ENCODE results near the gene AK9.
"Not testable (repeated sequence)": the region's sequence is repeated elsewhere in the genome, so short reads cannot be mapped to it uniquely, and the experiment has no call there.

AK9 gene

DNA sequence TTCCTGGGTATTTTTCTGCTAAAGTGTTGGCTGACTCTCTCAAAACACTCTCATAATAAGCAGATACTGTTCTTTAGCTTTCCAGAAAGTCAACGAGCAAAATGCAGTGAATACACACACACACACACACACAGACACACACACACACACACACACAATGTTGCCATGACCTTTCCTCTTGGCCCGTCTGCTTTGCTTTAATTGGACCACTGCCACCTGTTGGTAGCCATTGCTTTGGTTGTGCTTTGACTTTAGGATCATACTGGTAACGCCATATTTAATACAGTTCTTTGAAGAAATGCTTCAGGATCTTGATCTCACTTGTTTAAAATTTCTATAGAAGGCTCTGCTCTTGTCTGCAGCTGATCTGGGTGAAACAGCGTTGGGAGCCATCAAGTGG lies 4.5 kb upstream of the AK9 start:
- DNase-seq: no peak

DNA sequence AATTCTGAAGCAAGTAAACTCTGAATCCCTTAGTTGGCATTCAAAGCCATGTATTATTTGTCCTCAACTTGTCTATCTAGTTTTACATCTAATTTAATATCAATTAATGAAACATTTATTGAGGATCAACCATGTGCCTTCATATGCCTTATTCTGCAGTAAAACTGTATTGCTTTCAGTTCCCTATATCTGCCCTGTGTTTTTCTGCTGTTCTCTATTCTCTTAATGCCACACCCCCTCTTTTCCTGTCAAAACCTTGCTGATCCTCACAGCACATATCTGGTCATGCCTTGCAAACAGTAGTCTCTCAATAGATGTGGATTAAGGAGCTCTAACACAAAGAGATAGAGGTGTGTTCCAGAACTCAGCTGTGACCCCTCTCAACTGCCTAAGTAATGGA lies 2.1 kb upstream of the AK9 start:
- no peak for DNase-seq

DNA sequence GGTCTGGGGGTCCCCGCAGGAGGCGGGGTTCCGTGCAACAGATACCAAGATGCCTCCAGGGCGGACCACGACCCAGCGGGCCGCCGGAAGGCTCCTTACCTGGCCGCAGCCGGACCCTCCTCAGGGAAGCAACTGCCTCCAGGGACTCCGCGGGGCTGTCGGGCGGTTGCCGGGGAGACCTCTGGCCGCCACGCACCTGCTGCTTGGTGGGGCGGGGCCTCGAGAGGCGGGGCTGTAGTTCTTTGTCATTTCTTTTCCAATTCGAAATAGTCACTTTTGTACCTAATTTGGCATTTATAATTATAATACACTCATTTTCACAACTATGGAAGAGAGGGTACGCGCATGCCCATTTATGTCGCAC lies 647 bp downstream of the AK9 start:
- DNase-seq: peak; percentile 55

DNA sequence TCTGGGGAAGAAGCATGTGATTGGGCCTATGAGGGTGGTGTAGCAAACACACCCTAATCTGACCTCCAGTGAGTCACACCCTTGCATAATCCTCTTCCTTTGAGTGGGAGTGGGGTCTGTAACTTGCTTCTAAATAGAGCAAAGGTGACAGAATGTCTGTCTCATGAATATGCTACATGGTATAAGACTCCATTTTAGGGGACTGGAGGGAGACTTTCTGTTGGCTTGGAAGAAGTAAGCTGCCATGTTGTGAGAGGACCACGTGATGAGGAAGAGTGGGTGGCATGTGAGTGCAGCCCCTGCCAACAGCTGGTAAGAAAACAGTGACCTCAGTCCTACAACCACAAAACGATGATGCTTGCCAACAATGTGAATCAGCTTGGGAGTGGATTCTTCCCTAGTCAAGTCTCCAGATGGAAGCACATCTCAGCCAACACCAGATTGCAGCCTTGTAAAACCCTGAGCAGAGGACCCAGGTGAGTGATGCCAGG lies 3.7 kb downstream of the AK9 start:
- DNase-seq: no peak

DNA sequence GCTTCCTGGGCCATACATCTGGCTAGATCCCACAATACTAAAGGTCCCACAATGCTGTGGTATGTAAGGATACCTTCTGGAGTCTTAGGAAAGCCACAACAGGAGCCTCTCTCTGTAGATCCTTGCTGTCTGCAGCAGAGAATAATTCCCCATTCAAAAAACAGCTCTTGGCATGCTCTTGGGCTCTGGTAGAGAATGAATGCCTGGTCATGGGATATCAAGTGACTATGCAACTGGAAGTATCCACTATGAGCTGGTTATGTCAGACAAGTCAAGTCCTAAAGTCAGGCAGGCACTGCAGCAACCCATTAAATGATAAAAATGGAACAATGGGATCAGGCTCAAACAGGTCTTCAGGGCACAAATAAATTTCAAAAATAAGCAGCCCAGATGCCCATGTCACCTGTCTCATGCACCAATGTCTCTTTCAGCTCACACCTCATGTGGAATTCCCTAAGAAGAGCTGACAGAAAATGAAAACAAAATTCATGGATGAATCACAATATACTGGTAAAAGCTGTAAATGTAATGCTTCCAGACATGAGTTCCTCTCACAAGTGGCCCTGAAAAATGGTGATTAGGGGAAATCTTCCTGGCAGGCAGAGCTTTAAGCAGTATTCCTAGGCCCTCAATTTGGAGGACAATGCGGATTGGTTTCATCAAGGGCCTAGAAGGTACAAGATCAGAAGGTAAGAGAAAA lies 4.3 kb downstream of the AK9 start:
- no peak for DNase-seq

DNA sequence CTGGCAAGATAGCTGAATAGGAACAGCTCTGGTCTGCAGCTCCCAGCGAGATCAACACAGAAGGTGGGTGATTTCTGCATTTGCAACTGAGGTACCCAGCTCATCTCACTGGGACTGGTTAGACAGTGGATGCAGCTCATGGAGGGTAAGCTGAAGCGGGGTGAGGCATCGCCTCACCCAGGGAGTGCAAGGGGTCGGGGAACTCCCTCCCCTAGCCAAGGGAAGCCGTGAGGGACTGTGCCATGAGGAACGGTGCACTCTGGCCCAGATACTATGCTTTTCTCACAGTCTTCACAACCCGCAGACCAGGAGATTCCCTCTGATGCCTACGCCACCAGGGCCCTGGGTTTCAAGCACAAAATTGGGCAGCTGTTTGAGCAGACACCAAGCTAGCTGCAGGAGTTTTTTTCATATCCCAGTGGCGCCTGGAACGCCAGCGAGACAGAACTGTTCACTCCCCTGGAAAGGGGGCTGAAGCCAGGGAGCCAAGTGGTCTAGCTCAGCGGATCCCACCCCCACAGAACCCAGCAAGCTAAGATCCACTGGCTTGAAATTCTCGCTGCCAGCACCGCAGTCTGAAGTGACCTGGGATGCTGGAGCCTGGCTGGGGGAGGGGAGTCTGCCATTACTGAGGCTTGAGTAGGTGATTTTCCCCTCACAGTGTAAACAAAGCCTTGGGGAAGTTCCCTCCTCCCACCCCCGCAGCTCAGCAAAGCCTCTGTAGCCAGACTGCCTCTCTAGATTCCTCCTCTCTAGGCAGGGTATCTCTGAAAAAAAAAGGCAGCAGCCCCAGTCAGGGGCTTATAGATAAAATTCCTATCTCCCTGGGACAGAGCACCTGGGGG lies 12.1 kb downstream of the AK9 start:
- DNase-seq: not testable (repeated sequence)

DNA sequence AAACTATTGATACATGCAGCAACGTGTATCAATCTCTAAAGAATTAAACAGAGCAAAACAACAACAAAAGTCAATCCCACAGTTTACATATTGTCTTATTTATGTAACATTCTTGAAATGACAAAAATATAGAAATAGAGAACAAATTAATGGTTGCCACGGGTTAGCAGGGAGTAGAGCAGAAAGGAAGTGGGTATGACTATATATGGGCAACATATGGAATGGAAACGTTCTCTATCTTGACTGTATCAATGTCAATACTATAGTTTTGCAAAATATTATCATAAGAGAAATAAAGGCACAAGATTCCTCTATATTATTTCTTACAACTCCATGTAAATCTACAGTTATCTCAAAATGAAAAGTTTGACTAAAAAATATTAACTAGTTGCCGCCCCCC lies 12.8 kb downstream of the AK9 start:
- no peak for DNase-seq

DNA sequence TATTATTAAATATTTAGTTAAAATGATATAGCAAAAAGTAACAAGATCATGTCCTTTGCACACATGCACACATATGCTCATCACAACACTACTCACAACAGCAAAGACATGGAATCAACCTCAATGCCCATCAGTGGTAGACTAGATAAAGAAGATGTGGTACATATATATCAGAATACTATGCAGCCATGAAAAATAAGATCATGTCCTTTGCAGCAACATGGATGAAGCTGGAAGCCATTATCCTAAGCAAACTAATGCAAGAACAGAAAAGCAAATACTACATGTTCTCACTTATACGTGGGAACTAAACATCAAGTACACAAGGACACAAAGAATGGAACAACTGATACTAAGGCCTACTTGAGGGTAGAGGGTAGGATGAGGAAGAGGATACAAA lies 14.3 kb downstream of the AK9 start:
- no peak for DNase-seq

DNA sequence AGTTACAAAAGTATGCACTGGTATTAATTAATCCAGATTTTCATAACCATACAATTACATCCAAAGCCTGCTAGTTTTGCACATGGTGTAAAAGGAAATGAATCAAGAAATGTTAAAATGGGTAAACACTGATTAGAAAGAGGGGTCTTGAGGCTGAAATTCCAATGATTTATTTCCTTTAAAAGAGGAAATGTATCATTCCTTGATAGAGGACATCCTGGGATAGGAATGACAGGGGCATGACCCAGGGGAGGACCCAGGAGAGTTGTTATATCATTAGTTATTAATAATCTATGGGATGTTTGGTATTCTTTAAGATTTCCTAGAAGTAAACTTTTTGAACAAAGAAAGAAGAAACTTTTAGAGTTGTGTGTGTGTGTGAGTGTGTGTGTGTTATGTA lies 18.2 kb downstream of the AK9 start:
- no peak for DNase-seq

DNA sequence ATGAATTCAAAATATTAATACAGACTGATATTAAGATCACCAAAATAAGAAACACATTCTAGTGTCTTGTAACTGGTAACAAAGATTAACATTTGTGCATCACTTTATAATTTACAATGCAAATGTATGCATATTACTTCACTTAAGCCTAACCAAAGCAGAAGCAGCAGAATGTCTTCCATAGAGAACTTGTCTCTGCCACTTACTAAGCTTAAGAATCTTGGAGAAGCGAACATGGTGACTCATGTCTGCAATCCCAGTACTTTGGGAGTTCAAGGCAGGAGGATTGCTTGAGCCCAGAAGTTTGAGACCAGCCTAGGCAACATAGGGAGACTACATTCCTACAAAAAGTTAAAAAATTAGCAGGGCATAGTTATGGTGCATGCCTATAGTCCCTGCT lies 18.8 kb downstream of the AK9 start:
- DNase-seq: no peak

DNA sequence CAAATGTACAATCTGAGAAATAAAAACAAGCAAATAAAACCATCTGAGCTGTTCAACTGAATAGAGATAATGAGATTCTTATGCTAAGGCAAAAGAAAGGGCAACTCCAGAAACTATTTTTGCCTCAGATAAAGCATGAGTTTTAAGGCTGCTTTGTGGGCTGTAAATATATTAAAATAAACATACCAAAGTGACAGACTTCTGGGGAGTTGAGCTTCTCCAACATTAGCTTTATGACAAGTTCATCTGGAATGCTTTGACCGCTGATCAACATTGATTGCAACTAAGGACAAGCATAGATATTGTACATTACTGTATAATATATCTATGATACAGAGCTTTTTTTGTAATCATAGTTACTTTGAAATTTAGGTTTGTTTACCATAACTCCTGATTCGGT lies 19.3 kb downstream of the AK9 start:
- no peak for DNase-seq

DNA sequence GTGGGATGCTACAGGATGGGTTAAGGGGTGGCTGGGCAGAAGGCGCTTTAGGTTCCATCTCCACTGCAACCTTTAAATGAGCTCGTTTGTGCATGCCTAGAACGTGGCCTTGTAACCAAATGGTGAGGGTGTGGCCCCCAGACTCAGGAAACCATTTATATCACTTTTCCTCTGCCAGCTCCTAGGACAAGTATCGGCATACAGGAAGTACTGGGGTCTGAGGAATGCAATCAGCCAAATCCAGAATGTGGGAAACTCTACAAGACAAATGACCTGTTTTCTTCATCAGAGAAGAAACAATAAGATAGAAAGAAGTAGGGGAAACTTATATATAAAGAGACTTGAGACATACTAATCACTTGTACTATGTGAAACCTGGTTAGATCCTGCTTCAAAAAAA lies 21.2 kb downstream of the AK9 start:
- no peak for DNase-seq

DNA sequence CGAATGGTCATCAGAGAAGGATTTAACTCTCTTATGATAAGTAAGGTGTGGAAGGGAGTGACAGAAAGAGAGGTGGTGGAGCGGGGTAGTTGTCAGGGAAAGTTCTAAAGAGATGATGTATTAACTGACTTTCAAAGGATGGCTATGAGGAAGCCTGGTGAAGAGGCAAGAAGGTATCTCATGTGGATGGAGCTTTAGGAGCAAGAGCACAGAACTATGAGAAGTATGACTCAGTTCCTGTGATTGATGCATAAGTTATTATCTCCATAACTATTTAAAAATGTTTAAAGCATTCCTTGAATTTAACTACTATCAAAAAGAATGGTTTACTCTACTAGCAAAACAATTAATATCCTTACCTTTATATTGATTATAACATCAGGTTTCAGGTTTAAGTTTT lies 28.8 kb downstream of the AK9 start:
- no peak for DNase-seq

DNA sequence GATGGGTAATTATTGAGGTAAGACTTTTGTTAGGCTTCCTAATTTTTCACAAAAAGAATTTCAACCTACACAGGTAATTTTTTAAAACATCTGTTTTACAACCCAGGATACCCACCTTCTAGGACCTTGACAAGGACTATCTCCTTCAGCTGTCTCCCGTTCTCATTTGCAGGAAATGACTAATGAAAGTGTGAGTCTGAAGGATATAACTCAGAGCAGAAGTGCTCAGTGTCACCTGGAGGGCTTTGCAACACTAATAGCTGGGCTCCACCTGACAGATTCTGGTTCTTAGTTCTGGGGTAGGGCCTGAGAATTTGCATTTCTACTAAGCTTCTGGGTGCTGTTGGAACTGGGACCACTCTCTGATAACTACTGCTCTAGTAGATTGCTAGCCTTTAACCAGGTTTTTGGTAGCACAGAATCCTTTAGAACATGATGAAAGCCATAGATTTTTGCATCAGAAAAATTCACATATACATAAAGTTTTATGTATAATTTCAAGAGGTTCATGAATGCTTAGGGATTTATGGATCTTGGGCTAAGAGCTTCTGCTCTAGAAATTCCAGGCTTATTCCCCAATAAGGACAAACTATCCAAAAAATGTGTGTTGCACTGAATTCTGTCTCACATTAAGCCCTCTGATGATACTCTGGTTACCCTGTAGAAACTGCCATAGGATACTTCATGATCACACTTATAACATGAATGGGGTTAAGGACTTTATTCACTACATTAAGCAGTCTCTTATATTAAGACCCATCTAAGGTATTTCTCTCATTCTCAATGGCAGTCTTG lies 30.3 kb downstream of the AK9 start:
- DNase-seq: no peak

DNA sequence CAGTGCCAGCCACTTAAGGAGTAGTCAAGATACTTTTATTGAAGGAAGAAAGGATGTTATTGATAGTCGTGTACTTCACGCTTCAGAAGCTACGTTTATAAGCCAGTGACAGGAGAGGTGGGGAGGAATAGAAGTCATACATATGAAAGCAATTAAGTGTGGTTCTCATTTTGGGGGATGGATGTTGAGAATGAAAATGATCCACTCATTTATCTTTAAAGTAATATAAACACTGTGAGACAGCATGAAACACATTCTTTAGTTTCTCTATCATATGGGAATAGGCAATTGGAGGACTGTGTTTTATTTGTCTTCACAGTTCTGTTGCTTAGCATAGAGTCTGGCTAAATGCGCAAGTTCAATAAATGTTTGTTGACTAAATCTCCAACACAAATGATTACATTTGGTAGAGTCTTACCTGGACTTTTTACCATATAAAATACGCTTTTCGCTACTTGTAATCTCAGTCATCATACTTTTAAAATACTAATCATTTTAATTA lies 35.2 kb downstream of the AK9 start:
- no peak for DNase-seq

DNA sequence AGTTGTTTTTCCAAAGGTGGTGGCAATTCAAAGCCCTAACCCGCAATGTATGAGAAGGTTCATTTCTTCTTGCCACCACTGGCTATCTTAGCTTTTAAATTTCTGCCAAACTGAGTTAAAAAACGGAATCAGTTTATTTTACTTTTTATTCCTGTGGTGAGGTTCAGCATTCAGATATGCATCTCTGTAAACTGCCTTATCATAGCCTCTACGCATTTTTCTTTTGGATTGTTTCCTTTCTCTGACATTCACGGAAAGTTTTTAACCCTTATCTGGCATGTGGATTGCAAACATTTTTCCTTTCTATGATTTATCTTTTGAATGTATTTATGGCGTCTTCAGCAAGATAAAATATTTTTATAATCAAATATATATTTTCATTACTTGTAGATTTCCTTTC lies 37.7 kb downstream of the AK9 start:
- DNase-seq: no peak

DNA sequence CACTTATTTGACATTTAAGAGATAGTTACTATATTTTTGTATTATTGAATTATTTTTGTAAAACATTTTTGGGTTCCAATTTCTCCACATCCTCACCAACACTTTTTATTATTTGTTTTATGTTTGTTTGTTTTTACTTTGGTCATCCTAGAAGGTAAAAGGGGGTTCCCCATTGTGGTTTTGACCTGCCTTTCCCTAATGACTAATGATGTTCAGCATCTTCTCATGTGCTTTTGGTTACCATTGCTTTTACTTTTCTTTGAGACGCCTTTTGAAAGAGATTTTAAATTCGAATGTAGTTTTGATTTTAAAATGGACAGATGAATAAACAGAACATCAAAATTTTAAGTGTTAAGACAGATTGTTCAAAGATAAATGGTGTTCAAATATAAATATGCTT lies 46.9 kb downstream of the AK9 start:
- no peak for DNase-seq

DNA sequence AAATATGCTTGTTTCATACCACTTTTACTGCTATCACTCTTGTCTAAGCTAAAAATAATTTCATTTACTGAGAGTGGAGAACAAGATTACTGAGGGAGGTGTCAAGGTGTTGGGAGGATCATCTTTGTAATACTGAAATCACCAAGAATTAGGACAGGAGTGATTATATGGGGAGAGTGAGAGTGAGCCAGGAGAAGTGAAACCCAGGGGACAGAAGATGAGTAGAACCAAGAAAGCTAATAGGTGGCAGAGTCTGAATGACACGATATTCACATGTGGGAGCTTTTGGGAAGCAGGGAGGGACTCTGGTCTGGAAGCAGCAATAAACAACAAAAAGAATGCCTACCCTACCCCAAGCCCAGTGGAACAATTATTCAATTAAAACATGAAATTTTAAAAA lies 58.6 kb downstream of the AK9 start:
- DNase-seq: no peak

DNA sequence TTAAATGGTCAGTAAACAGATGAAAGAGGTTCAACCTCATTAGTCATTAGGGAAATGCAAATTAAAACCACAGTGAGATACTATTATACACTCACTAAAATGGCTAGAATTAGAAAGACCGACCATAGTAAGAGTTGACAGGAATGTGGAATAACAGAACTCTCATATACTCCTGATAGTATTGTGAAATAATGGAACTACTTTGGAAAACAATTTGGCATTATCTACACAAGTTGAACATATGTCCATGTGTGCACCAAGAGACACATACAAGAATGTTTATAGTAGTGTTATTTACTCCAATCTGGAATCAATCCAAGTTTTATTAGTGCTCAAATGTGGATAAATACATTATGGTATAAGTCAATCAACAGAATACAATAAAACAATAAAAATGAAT lies 59.6 kb downstream of the AK9 start:
- no peak for DNase-seq

DNA sequence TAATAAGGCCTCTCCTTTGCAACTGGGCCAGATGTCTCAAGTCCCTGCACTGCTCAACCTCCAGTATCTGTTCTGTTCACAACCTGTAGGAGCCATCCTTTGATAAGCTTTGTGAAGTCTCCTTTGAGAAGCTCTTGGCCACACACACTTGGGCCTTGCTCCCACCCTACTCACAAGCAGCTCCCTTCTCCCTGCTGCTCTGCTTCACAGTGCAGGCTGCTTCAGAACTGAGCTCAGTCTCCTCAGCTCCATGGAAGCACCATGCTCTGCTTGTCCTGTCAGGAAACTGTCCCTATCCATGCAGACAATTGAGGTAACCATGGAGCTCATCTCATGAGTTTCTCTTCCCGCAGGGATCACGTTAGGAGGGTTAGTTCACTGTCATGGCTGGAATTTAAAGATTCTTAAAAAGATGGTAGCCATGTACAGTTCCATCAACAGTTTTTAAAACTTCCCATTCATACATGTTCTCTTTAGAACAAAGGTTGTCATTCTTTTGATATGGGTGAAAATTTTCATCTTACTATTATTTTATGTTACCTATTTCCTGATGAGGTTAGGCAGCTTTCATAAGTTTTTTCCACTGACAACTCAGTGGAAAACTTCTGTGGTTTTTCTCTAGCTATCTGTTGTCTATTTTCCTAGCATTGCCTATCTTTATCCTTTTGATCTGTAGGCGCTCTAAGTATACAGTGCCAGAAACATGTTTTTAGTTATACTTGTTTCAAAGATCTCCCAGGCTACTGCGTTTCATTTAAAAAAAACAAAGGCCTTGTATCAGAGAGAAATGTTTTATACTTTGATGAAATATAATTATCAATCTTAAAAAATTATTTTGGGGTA lies 62.6 kb downstream of the AK9 start:
- no peak for DNase-seq

DNA sequence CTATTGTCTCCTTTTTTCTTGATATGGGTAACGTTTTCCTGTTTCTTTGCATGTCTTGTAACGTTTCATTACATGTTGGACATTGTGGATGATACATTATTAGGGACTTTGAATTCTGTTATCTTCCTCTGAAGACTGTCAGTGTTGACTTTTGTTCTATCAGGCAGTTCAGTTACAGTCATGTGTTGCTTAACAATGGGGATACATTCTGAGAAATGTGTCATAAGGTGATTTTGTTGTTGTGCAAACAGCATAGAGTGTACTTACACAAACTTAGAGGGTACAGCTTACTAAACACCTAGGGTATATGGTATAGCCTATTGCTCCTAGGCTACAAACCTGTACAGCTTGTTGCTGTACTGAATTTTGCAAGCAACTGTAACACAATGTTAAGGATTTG lies 64.7 kb downstream of the AK9 start:
- DNase-seq: no peak

DNA sequence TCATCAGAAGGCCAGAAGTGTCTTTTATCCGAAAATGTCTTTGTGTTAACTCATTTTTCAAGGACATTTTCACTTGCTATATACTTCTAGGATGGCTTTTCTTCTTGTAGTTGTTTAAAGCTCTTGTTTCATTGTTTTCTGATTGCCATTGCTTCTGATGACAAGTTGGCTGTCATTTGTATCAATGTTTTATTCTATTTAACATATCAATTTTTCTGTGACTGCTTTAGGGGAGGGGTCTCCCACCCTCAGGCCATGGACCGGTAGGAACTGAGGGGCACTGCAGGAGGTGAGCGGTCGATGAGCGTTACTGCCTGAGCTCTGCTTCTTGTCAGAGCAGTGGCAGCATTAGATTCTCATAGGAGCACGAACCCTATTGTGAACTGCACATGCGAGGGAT lies 65.8 kb downstream of the AK9 start:
- DNase-seq: no peak

DNA sequence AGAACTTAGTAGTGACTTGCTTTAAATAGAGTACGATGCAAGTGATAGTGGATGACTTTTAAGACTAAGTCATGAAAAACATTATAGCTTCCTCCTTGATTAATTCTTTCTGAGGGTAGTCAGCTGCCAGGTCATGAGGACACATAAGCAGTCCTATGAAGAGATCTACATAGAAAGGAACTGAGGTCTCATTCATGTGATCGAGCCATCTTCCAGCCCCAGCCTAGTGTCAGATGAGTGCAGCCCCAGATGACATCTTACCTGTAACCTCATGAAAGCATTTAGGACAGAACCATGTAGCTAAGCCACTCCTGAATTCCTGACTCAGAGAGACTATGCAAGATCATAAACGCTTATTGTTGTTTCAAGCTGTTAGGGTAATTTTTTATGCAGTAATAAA lies 67.7 kb downstream of the AK9 start:
- no peak for DNase-seq

Measured in activated effector memory CD4-positive, alpha-beta T cell treated with Interleukin-2 at 50 U/mL for 16 hours (primary cell).